Measurements from ENCODE around the gene LAMA3. TPM values are rescaled to one million over a fixed set of nuclear protein-coding genes. Genes with fewer than 3 reads are reported as not detected.

Gene LAMA3
- total RNA-seq, 1 experiment from 2014 or later = 5.6 TPM

DNA sequence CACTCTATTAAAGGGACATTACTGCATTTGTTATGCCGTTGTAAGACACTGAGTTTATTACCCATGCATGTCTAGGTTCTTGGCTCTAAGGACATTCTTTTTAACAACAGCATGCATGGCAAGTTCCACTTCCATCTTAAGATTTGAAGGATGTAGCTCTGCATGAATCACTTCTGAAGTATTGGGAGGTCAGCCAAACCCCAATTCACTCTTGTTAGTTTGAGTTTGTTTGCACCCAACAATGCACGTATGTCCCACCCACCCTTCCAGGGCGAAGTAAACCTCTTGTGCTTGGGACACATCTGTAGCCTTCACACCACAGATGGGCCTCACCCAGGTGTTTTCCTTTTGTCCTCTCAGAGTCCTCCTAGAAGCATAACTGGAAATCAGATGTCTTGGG, 5.6 kb upstream of the LAMA3 start:
- TF ChIP-seq SIN3A (IDR thresholded peaks at IDR 0.05; ENCODE audit: low read depth) (no peak), POLR2AphosphoS5 (IDR thresholded peaks at IDR 0.05; ENCODE audit: low read depth, low read length) (no peak), CEBPB (IDR thresholded peaks at IDR 0.05; ENCODE audit: low read depth) (no peak), ZFX (IDR thresholded peaks at IDR 0.05) (no peak), ZBTB33 (IDR thresholded peaks at IDR 0.05; ENCODE audit: extremely low read depth, insufficient replicate concordance, low read length) (no peak), SP1 (IDR thresholded peaks at IDR 0.05; ENCODE audit: low read depth) (no peak), ZNF274 (IDR thresholded peaks at IDR 0.05; ENCODE audit: low read depth, low read length) (no peak), EZH2 (IDR thresholded peaks at IDR 0.05) (no peak), EZH2phosphoT487 (IDR thresholded peaks at IDR 0.05; ENCODE audit: borderline replicate concordance) (no peak), TCF7L2 (IDR thresholded peaks at IDR 0.05; ENCODE audit: borderline replicate concordance, extremely low read depth, insufficient read depth, insufficient read length) (no peak), POLR2A (IDR thresholded peaks at IDR 0.05; ENCODE audit: borderline replicate concordance, extremely low read depth, insufficient read depth, insufficient read length) (no peak), ELF1 (IDR thresholded peaks at IDR 0.05; ENCODE audit: borderline replicate concordance, low read depth) (no peak), ATF3 (IDR thresholded peaks at IDR 0.05) (no peak), SRF (IDR thresholded peaks at IDR 0.05; ENCODE audit: low read depth) (no peak), FOSL1 (IDR thresholded peaks at IDR 0.05; ENCODE audit: low read depth) (no peak), YY1 (IDR thresholded peaks at IDR 0.05; ENCODE audit: extremely low read depth, insufficient replicate concordance, low read depth, low read length) (no peak), EGR1 (IDR thresholded peaks at IDR 0.05; ENCODE audit: low read depth) (no peak), CBX3 (IDR thresholded peaks at IDR 0.05; ENCODE audit: low read depth) (no peak)
- TF ChIP-seq, protein P1, sequence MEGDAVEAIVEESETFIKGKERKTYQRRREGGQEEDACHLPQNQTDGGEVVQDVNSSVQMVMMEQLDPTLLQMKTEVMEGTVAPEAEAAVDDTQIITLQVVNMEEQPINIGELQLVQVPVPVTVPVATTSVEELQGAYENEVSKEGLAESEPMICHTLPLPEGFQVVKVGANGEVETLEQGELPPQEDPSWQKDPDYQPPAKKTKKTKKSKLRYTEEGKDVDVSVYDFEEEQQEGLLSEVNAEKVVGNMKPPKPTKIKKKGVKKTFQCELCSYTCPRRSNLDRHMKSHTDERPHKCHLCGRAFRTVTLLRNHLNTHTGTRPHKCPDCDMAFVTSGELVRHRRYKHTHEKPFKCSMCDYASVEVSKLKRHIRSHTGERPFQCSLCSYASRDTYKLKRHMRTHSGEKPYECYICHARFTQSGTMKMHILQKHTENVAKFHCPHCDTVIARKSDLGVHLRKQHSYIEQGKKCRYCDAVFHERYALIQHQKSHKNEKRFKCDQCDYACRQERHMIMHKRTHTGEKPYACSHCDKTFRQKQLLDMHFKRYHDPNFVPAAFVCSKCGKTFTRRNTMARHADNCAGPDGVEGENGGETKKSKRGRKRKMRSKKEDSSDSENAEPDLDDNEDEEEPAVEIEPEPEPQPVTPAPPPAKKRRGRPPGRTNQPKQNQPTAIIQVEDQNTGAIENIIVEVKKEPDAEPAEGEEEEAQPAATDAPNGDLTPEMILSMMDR (IDR thresholded peaks at IDR 0.05 in 2 of 3, conservative IDR thresholded peaks at IDR 0.05 in 1 of 3; ENCODE audit: borderline replicate concordance in 1 of 3, insufficient read depth in 1 of 3, low read depth in 2 of 3, low read length in 2 of 3) = no peak
- TF ChIP-seq, protein P2, sequence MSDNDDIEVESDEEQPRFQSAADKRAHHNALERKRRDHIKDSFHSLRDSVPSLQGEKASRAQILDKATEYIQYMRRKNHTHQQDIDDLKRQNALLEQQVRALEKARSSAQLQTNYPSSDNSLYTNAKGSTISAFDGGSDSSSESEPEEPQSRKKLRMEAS (IDR thresholded peaks at IDR 0.05) = no peak
- Histone ChIP-seq H3K9ac (ENCODE audit: low read length) (no peak overlapping the region), H3K79me2 (ENCODE audit: insufficient read depth, low read length) (no peaks in the 10 kb centered on the region), H3K9me2 (ENCODE audit: insufficient read depth) (no peaks in the 10 kb centered on the region), H3K4me1 (ENCODE audit: control insufficient read depth in 1 of 2, insufficient read depth in 2 of 2, low read length in 2 of 2) (peaks cover 5 to 8% of the 10 kb centered on the region in 2 experiments), H3K27ac (ENCODE audit: low read depth, low read length) (no peak overlapping the region), H3K4me2 (ENCODE audit: low read length) (no peak overlapping the region), H3K9me3 (ENCODE audit: control insufficient read depth in 1 of 2, insufficient read depth in 1 of 2, low read depth in 1 of 2, low read length in 2 of 2) (no peaks in the 10 kb centered on the region), H3K36me3 (ENCODE audit: control insufficient read depth in 1 of 2, insufficient read depth in 2 of 2, low read length in 2 of 2) (no peaks in the 10 kb centered on the region), H2AFZ (ENCODE audit: low read depth, low read length, poor library complexity, severe bottlenecking) (no peak overlapping the region), H3K4me3 (replicated peaks in 1 of 2; ENCODE audit: low read depth in 1 of 2, low read length in 2 of 2) (no peak overlapping the region), H3K27me3 (ENCODE audit: insufficient read depth, low read length) (no peaks in the 10 kb centered on the region), H4K20me1 (ENCODE audit: insufficient read depth) (no peaks in the 10 kb centered on the region)
- no peak for ATAC-seq
- RAD21 ChIA-PET (ENCODE audit: low non-redundant PET in 1 of 2, low total read pairs in 2 of 2, uncharacterized antibody in 2 of 2, unreplicated experiment in 2 of 2) = no interaction called here
- intact Hi-C loops (cut with micrococcal nuclease) = no loop called here
- BruUV-seq (replicated peaks) = no TSS peak
- POLR2A ChIA-PET = no interaction called here
- no peak for DNase-seq (ENCODE audit: low read depth, low spot score)
- CTCF ChIA-PET = no interaction called here

Data from HCT116 (cell line).